ENCODE data around the gene KATNAL2.
"Not testable (repeated sequence)": the region's sequence is repeated elsewhere in the genome, so short reads cannot be mapped to it uniquely, and the experiment has no call there.

KATNAL2 gene

GRCh38 chr18:46942646-46943045, 25.2 kb downstream of the KATNAL2 start:
- Histone ChIP-seq H3K36me3 (ENCODE audit: control insufficient read depth, insufficient read depth, low read length) (no peaks in the 10 kb centered on the region), H3K27me3 (ENCODE audit: control insufficient read depth, insufficient read depth, low read length) (no peaks in the 10 kb centered on the region), H3K9ac (ENCODE audit: low read depth, low read length) (no peak overlapping the region), H3K9me3 (ENCODE audit: control insufficient read depth, insufficient read depth, low read length) (no peaks in the 10 kb centered on the region), H3K4me3 (ENCODE audit: low read depth, low read length) (no peak overlapping the region), H3K4me1 (ENCODE audit: control insufficient read depth, insufficient read depth, low read length) (peaks cover 4% of the 10 kb centered on the region)

GRCh38 chr18:46946656-46947282, 29.4 kb downstream of the KATNAL2 start:
- Histone ChIP-seq H3K4me1 (ENCODE audit: control insufficient read depth, insufficient read depth, low read length) (no peaks in the 10 kb centered on the region), H3K9ac (ENCODE audit: low read depth, low read length) (no peak overlapping the region), H3K36me3 (ENCODE audit: control insufficient read depth, insufficient read depth, low read length) (no peaks in the 10 kb centered on the region), H3K4me3 (ENCODE audit: low read depth, low read length) (peak overlapping the region; percentile 97), H3K27me3 (ENCODE audit: control insufficient read depth, insufficient read depth, low read length) (no peaks in the 10 kb centered on the region), H3K9me3 (ENCODE audit: control insufficient read depth, insufficient read depth, low read length) (no peaks in the 10 kb centered on the region)

GRCh38 chr18:46950064-46950656, 32.8 kb downstream of the KATNAL2 start:
- Histone ChIP-seq H3K4me3 (ENCODE audit: low read depth, low read length) (no peak overlapping the region), H3K9ac (ENCODE audit: low read depth, low read length) (no peak overlapping the region), H3K36me3 (ENCODE audit: control insufficient read depth, insufficient read depth, low read length) (no peaks in the 10 kb centered on the region), H3K4me1 (ENCODE audit: control insufficient read depth, insufficient read depth, low read length) (no peaks in the 10 kb centered on the region), H3K27me3 (ENCODE audit: control insufficient read depth, insufficient read depth, low read length) (no peaks in the 10 kb centered on the region), H3K9me3 (ENCODE audit: control insufficient read depth, insufficient read depth, low read length) (no peaks in the 10 kb centered on the region)

GRCh38 chr18:46953195-46953594, 35.8 kb downstream of the KATNAL2 start:
- Histone ChIP-seq H3K27me3 (ENCODE audit: control insufficient read depth, insufficient read depth, low read length) (no peaks in the 10 kb centered on the region), H3K4me3 (ENCODE audit: low read depth, low read length) (no peak overlapping the region), H3K36me3 (ENCODE audit: control insufficient read depth, insufficient read depth, low read length) (no peaks in the 10 kb centered on the region), H3K9me3 (ENCODE audit: control insufficient read depth, insufficient read depth, low read length) (no peaks in the 10 kb centered on the region), H3K4me1 (ENCODE audit: control insufficient read depth, insufficient read depth, low read length) (no peaks in the 10 kb centered on the region), H3K9ac (ENCODE audit: low read depth, low read length) (no peak overlapping the region)

- H3K27me3 ChIP-seq (ENCODE audit: control insufficient read depth, insufficient read depth, low read length), result no peaks in the 10 kb centered on the region
- peaks cover 4% of the 10 kb centered on the region for H3K9me3 ChIP-seq (ENCODE audit: control insufficient read depth, insufficient read depth, low read length)
- H3K36me3 ChIP-seq (ENCODE audit: control insufficient read depth, insufficient read depth, low read length), result no peaks in the 10 kb centered on the region
- H3K9ac ChIP-seq (ENCODE audit: low read depth, low read length), result no peak overlapping the region
- H3K4me1 ChIP-seq (ENCODE audit: control insufficient read depth, insufficient read depth, low read length), result no peaks in the 10 kb centered on the region
- no peak overlapping the region for H3K4me3 ChIP-seq (ENCODE audit: low read depth, low read length)
Measured at GRCh38 chr18:46958209-46958608, 40.8 kb downstream of the KATNAL2 start.

- not testable (repeated sequence) for H3K36me3 ChIP-seq (ENCODE audit: control insufficient read depth, insufficient read depth, low read length); H3K9ac ChIP-seq (ENCODE audit: low read depth, low read length); H3K4me3 ChIP-seq (ENCODE audit: low read depth, low read length); H3K27me3 ChIP-seq (ENCODE audit: control insufficient read depth, insufficient read depth, low read length); H3K9me3 ChIP-seq (ENCODE audit: control insufficient read depth, insufficient read depth, low read length); H3K4me1 ChIP-seq (ENCODE audit: control insufficient read depth, insufficient read depth, low read length)
Measured at GRCh38 chr18:46963656-46964578, 46.5 kb downstream of the KATNAL2 start.

GRCh38 chr18:46964579-46965293, 47.3 kb downstream of the KATNAL2 start:
- H3K9ac ChIP-seq (ENCODE audit: low read depth, low read length); H3K4me1 ChIP-seq (ENCODE audit: control insufficient read depth, insufficient read depth, low read length); H3K9me3 ChIP-seq (ENCODE audit: control insufficient read depth, insufficient read depth, low read length); H3K27me3 ChIP-seq (ENCODE audit: control insufficient read depth, insufficient read depth, low read length); H3K36me3 ChIP-seq (ENCODE audit: control insufficient read depth, insufficient read depth, low read length); H3K4me3 ChIP-seq (ENCODE audit: low read depth, low read length): not testable (repeated sequence)

GRCh38 chr18:46966266-46966665, 48.9 kb downstream of the KATNAL2 start:
- H3K4me3 ChIP-seq (ENCODE audit: low read depth, low read length); H3K36me3 ChIP-seq (ENCODE audit: control insufficient read depth, insufficient read depth, low read length); H3K9me3 ChIP-seq (ENCODE audit: control insufficient read depth, insufficient read depth, low read length): not testable (repeated sequence)

GRCh38 chr18:46969551-46969950, 52.1 kb downstream of the KATNAL2 start:
- not testable (repeated sequence) for H3K9ac ChIP-seq (ENCODE audit: low read depth, low read length); H3K9me3 ChIP-seq (ENCODE audit: control insufficient read depth, insufficient read depth, low read length); H3K27me3 ChIP-seq (ENCODE audit: control insufficient read depth, insufficient read depth, low read length); H3K4me3 ChIP-seq (ENCODE audit: low read depth, low read length); H3K36me3 ChIP-seq (ENCODE audit: control insufficient read depth, insufficient read depth, low read length); H3K4me1 ChIP-seq (ENCODE audit: control insufficient read depth, insufficient read depth, low read length)

More at GRCh38 chr18:46966266-46966665, 48.9 kb downstream of the KATNAL2 start:
- H3K9ac ChIP-seq (ENCODE audit: low read depth, low read length); H3K4me1 ChIP-seq (ENCODE audit: control insufficient read depth, insufficient read depth, low read length); H3K27me3 ChIP-seq (ENCODE audit: control insufficient read depth, insufficient read depth, low read length): not testable (repeated sequence)

- not testable (repeated sequence) for H3K4me3 ChIP-seq (ENCODE audit: low read depth, low read length); H3K4me1 ChIP-seq (ENCODE audit: control insufficient read depth, insufficient read depth, low read length); H3K36me3 ChIP-seq (ENCODE audit: control insufficient read depth, insufficient read depth, low read length); H3K27me3 ChIP-seq (ENCODE audit: control insufficient read depth, insufficient read depth, low read length); H3K9me3 ChIP-seq (ENCODE audit: control insufficient read depth, insufficient read depth, low read length); H3K9ac ChIP-seq (ENCODE audit: low read depth, low read length)
Measured at GRCh38 chr18:47019870-47020269, 102.5 kb downstream of the KATNAL2 start.

GRCh38 chr18:47020757-47021156, 103.4 kb downstream of the KATNAL2 start:
- not testable (repeated sequence) for H3K9me3 ChIP-seq (ENCODE audit: control insufficient read depth, insufficient read depth, low read length); H3K4me3 ChIP-seq (ENCODE audit: low read depth, low read length)

More at GRCh38 chr18:47020757-47021156, 103.4 kb downstream of the KATNAL2 start:
- not testable (repeated sequence) for H3K27me3 ChIP-seq (ENCODE audit: control insufficient read depth, insufficient read depth, low read length); H3K4me1 ChIP-seq (ENCODE audit: control insufficient read depth, insufficient read depth, low read length); H3K36me3 ChIP-seq (ENCODE audit: control insufficient read depth, insufficient read depth, low read length); H3K9ac ChIP-seq (ENCODE audit: low read depth, low read length)
